GM06990 (cell line): Measurements from ENCODE around the gene LIG3.
"Not testable (repeated sequence)": the region's sequence is repeated elsewhere in the genome, so short reads cannot be mapped to it uniquely, and the experiment has no call there.

Experiments used
- DNase-seq: peaks from one replicate; pipeline ENCODE4 v3.0.0-alpha.2; 2011; ENCODE audit not compliant: insufficient read length; ENCODE audit errors: extremely low read depth
- H3K27me3 ChIP-seq: replicated peaks from 2 replicates; pipeline ENCODE4 v1.6.0; 2011; ENCODE audit warnings: low read length; ENCODE audit not compliant: control insufficient read depth, insufficient read depth
- H3K36me3 ChIP-seq: 2 replicates; pipeline ENCODE4 v1.5.1; 2011; ENCODE audit warnings: low read length; ENCODE audit not compliant: control insufficient read depth, insufficient read depth
- H3K4me3 ChIP-seq: replicated peaks from 2 replicates; pipeline ENCODE4 v1.5.1; 2011; ENCODE audit warnings: low read depth, mild to moderate bottlenecking, control low read depth, low read length
- TF ChIP-seq, protein P1 (sequence below): IDR thresholded peaks from 2 replicates; pipeline ENCODE4 v1.5.1; 2011; ENCODE audit warnings: low read length, control low read depth, mild to moderate bottlenecking, inconsistent platforms; ENCODE audit not compliant: insufficient read depth, poor library complexity, severe bottlenecking

Gene LIG3

DNA sequence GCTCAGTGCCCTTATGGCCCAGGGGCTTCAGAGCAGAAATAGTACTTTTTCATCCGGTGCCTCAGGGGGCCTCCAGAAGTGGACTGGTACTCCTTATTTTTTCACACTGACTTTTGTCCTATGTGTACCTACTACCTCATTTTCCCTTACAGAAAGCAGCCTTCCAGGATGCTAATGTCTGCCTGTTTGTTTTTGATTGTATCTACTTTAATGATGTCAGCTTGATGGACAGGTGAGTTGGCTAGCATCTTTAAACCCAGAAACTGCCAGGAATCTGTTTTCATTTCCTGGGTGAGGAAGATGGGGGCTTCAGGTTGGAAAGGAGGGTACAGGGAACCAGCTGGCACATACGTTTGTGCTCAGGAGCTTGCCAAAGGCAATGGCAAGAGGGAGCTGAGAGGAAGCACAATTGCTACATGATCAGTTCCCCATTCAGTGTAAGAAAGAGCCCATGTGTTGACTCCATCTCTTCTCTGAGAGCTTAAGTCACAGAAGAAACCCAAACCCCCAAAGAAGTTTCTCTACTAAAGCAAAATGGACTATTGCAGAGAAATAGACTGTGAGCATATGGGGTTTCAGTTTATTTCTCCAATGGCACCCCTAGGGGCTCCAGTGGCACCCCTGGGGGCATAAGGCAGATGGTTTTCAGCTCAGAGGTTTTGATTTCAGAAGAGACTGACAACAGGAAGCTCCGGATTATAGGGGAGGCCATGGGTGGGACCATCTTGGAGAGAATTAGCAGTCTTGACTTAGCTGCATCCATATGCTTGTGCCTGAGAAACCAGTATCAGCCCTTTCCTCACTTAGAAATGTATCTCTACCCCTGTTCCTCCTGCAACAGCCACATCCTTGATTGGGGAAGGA, 16.3 kb downstream of the LIG3 start:
- TF ChIP-seq, protein P1, sequence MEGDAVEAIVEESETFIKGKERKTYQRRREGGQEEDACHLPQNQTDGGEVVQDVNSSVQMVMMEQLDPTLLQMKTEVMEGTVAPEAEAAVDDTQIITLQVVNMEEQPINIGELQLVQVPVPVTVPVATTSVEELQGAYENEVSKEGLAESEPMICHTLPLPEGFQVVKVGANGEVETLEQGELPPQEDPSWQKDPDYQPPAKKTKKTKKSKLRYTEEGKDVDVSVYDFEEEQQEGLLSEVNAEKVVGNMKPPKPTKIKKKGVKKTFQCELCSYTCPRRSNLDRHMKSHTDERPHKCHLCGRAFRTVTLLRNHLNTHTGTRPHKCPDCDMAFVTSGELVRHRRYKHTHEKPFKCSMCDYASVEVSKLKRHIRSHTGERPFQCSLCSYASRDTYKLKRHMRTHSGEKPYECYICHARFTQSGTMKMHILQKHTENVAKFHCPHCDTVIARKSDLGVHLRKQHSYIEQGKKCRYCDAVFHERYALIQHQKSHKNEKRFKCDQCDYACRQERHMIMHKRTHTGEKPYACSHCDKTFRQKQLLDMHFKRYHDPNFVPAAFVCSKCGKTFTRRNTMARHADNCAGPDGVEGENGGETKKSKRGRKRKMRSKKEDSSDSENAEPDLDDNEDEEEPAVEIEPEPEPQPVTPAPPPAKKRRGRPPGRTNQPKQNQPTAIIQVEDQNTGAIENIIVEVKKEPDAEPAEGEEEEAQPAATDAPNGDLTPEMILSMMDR, result no peak
- DNase-seq, result no peak
- Histone ChIP-seq H3K36me3 (peaks cover 37% of the 10 kb centered on the region), H3K4me3 (no peak overlapping the region), H3K27me3 (no peaks in the 10 kb centered on the region)

DNA sequence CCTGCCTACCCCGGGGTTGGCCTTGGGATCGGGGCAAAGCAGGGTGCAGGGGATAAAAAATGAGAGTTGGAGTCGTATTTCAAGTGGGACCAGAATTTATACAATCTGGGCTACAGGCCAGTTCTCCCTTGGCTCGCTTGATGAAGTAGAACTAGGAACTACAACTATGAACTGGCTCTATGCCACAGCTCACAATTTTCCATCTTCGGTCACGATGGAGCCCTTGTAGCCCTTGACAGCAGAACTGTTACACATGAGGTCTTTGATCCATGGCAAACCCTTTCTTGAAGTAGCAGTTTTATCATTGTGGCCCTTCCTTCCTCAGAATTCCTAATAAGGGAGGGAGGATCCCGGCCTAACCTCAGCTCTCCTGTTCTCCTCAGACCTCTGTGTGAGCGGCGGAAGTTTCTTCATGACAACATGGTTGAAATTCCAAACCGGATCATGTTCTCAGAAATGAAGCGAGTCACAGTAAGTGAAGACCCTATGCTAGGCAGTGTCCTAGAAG, 17.1 kb downstream of the LIG3 start:
- TF ChIP-seq, protein P1, result no peak
- no peak overlapping the region for H3K4me3 ChIP-seq
- no peak for DNase-seq
- H3K27me3 ChIP-seq, result no peaks in the 10 kb centered on the region
- peaks cover 37% of the 10 kb centered on the region for H3K36me3 ChIP-seq

DNA sequence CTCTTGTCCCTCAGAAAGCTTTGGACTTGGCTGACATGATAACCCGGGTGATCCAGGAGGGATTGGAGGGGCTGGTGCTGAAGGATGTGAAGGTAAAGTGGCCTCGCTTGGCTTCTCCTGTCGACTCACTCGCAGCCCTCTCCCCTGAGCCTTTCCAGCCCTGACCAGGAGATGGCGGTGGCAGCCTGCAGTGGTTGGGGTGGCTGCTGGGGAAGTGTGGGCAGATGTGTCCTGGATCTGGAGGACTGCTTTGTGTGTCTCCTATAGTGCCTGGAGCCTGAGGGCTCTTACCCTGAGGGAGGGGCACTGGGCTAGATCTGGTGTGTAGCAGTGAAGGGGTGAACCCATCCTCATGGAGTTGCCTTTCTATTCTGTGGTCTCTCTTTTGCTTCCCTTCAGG, 17.9 kb downstream of the LIG3 start:
- no peaks in the 10 kb centered on the region for H3K27me3 ChIP-seq
- TF ChIP-seq, protein P1, result peak; percentile 95
- peak; percentile 68 for DNase-seq
- H3K36me3 ChIP-seq, result peaks cover 37% of the 10 kb centered on the region
- no peak overlapping the region for H3K4me3 ChIP-seq

DNA sequence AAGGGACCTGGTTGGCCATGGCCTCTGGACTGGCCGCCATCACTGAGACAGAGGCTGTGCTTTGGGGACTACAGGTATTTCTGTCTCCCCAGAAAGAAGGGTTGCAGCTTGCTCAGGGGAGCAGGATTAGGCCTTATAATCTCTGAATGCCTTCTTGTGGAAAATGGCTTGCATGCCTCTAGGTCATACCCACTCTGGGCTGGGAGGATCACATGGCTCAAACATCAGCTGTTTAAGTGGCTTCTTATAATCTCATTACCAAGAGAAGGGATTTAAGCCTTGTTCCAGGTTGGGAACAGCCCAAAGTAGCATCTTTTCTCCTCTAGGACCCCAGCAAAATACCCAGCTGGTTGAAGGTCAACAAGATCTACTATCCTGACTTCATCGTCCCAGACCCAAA, 19.1 kb downstream of the LIG3 start:
- TF ChIP-seq, protein P1, result no peak
- DNase-seq, result no peak
- Histone ChIP-seq H3K4me3 (no peak overlapping the region), H3K27me3 (no peaks in the 10 kb centered on the region), H3K36me3 (peaks cover 35% of the 10 kb centered on the region)

DNA sequence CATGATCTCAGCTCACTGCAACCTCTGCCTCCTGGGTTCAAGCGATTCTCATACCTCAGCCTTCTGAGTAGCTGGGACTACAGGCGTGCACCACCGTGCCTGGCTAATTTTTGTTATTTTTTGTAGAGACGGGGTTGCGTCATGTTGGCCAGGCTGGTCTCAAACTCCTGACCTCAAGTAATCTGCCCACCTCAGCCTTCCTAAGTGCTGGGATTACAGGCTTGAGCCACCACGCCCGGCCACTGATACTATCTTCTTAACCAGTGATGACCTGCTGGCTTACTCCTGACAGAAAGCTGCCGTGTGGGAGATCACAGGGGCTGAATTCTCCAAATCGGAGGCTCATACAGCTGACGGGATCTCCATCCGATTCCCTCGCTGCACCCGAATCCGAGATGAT, 20.7 kb downstream of the LIG3 start:
- not testable (repeated sequence) for DNase-seq, H3K4me3 ChIP-seq, H3K27me3 ChIP-seq
- peaks cover 31% of the 10 kb centered on the region for H3K36me3 ChIP-seq

DNA sequence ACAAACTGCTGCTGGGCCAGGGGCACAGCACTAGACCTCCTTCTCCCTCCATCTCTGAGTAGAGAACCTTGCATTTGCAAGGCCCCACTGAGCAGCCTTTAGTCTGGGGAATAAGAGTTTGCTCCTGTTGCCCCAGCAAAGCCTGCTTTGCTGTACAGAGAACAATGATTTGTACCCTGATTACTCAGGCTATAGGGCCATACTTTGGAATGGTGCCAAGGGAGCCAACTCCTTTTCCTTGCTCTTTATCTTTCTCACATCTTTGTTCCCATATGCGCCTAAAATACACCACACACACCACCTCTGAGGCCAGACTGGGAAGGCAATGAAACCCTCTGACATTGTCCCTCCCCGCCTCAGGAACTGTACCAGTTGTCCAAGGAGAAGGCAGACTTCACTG, 21.2 kb downstream of the LIG3 start:
- Histone ChIP-seq H3K36me3 (peaks cover 26% of the 10 kb centered on the region), H3K4me3 (no peak overlapping the region), H3K27me3 (no peaks in the 10 kb centered on the region)
- TF ChIP-seq, protein P1, result no peak
- DNase-seq, result no peak
